ENCODE data around the gene RSPH1. TPM values are rescaled to one million over a fixed set of nuclear protein-coding genes. Genes with fewer than 3 reads are reported as not detected.

RSPH1 gene
- total and polyA plus RNA-seq, 7 donors = 0.08 to 0.29 TPM; not detected in 5

GRCh38 chr21:42531771-42532170 is 35.7 kb upstream of the RSPH1 start:
- peak overlapping the region; percentile 53 for H3K4me3 ChIP-seq
- DNase-seq = no peak
- H3K4me1 ChIP-seq = peaks cover 44% of the 10 kb centered on the region
- peak in 1 of 4 donors; percentile 3 for ATAC-seq
- H3K27me3 ChIP-seq (ENCODE audit: insufficient read depth in 3 of 3, low read length in 2 of 3) = no peaks in the 10 kb centered on the region
- intact Hi-C loops (cut with DNase I) = loop anchor here in 1 of 2 donors (10.0 kb wide), 1 partner anchor 443 kb away; the partner anchor contains the start of gene PKNOX1
- H3K27ac ChIP-seq = peak overlapping the region; percentile 88
- TF ChIP-seq, protein P1, sequence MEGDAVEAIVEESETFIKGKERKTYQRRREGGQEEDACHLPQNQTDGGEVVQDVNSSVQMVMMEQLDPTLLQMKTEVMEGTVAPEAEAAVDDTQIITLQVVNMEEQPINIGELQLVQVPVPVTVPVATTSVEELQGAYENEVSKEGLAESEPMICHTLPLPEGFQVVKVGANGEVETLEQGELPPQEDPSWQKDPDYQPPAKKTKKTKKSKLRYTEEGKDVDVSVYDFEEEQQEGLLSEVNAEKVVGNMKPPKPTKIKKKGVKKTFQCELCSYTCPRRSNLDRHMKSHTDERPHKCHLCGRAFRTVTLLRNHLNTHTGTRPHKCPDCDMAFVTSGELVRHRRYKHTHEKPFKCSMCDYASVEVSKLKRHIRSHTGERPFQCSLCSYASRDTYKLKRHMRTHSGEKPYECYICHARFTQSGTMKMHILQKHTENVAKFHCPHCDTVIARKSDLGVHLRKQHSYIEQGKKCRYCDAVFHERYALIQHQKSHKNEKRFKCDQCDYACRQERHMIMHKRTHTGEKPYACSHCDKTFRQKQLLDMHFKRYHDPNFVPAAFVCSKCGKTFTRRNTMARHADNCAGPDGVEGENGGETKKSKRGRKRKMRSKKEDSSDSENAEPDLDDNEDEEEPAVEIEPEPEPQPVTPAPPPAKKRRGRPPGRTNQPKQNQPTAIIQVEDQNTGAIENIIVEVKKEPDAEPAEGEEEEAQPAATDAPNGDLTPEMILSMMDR (IDR thresholded peaks at IDR 0.05) = no peak
- 68 to 69% (median 68%) methylated on average over 8 of the region's 8 CpGs for WGBS, 3 donors
- no peaks in the 10 kb centered on the region for H3K9me3 ChIP-seq
- H3K36me3 ChIP-seq (ENCODE audit: insufficient read depth in 1 of 2, low read depth in 1 of 2) = peaks cover 0 to 23% of the 10 kb centered on the region in 2 donors

- 67 to 76% (median 76%) methylated on average over 5 of the region's 5 CpGs for WGBS, 3 donors
- peak overlapping the region; percentile 88 for H3K27ac ChIP-seq
- ATAC-seq (peak in 1 of 4 donors; percentile 27), DNase-seq (no peak)
- TF ChIP-seq, protein P1 (IDR thresholded peaks at IDR 0.05) = no peak
- H3K36me3 ChIP-seq (ENCODE audit: insufficient read depth in 1 of 2, low read depth in 1 of 2) = peaks cover 0 to 6% of the 10 kb centered on the region in 2 donors
- peaks cover 60% of the 10 kb centered on the region for H3K4me1 ChIP-seq
- H3K4me3 ChIP-seq = no peak overlapping the region
- H3K9me3 ChIP-seq = no peaks in the 10 kb centered on the region
- no peaks in the 10 kb centered on the region for H3K27me3 ChIP-seq (ENCODE audit: insufficient read depth in 3 of 3, low read length in 2 of 3)
- intact Hi-C loops (cut with DNase I) = loop anchor here in 1 of 2 donors (10.0 kb wide), 1 partner anchor 445 kb away; the partner anchor contains the start of gene PKNOX1
Observed at GRCh38 chr21:42530167-42530518, 34.1 kb upstream of the RSPH1 start.

- no peaks in the 10 kb centered on the region for H3K9me3 ChIP-seq
- intact Hi-C loops (cut with DNase I) = loop anchor here in 1 of 2 donors (10.0 kb wide), 1 partner anchor 293 kb away; no protein-coding TSS in a partner anchor
- TF ChIP-seq, protein P1 (IDR thresholded peaks at IDR 0.05) = no peak
- WGBS, 3 donors = 46 to 55% (median 52%) methylated on average over 13 of the region's 13 CpGs
- no peak for DNase-seq
- peaks cover 62% of the 10 kb centered on the region for H3K4me1 ChIP-seq
- ATAC-seq = no peak
- H3K27ac ChIP-seq = peak overlapping the region; percentile 88
- peaks cover 0 to 1% of the 10 kb centered on the region in 2 donors for H3K36me3 ChIP-seq (ENCODE audit: insufficient read depth in 1 of 2, low read depth in 1 of 2)
- no peaks in the 10 kb centered on the region for H3K27me3 ChIP-seq (ENCODE audit: insufficient read depth in 3 of 3, low read length in 2 of 3)
- H3K4me3 ChIP-seq = peak overlapping the region; percentile 42
Observed at GRCh38 chr21:42527489-42528158, 31.6 kb upstream of the RSPH1 start.

- TF ChIP-seq, protein P1 (IDR thresholded peaks at IDR 0.05) = no peak
- Histone ChIP-seq H3K27me3 (ENCODE audit: insufficient read depth in 3 of 3, low read length in 2 of 3) (no peaks in the 10 kb centered on the region), H3K36me3 (ENCODE audit: insufficient read depth in 1 of 2, low read depth in 1 of 2) (peaks cover 0 to 7% of the 10 kb centered on the region in 2 donors), H3K9me3 (no peaks in the 10 kb centered on the region), H3K4me1 (peaks cover 56% of the 10 kb centered on the region), H3K4me3 (peak overlapping the region; percentile 42), H3K27ac (peak overlapping the region; percentile 88)
- WGBS, 3 donors = 90 to 94% (median 93%) methylated on average over 8 of the region's 8 CpGs
- no peak for ATAC-seq
- intact Hi-C loops (cut with DNase I) = loop anchor here in 1 of 2 donors (10.0 kb wide), 1 partner anchor 292 kb away; no protein-coding TSS in a partner anchor
- no peak for DNase-seq
Observed at GRCh38 chr21:42527127-42527488, 31.1 kb upstream of the RSPH1 start.
